Measurements from ENCODE around the gene NUAK1.

DNA sequence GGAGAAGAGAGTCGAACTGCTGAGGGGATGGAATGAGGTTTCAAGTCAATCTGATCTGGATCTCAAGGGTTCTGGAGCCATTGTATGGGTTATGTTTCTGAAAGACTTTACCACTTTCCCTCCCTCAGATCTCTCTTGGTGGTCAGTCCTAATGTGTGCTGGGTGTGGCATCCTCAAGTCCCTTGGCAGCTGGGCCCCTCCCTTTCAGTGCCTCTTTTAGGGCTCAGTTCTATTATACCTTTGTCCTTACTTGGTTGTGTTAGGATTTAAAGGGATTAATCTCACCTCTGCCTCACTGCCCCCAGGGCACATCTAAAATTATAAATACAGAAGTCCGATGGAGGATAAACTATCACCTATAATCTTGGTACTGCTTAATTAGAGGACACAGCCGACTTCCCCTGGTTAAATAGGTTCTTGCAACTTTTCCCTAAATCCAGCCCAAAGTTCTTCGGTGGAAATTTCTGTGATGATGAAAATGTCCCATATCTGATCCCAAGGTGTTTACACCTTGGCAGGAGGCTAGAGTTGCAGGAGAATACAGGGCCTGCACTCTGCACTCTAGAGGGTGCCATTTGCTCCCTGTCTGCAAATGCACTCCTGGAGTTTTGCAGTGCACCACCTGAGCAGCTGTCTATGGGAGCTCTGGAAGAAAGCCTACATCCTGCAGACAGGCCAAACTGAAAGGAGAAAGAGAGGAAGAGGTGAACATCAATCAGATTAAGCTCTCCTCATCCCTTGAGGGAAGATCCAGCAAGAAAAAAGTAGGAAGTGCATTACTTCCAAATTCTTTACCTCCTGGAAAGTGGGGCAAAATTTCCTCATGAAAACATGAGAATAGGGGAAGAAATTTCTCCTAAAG, 106.8 kb downstream of the NUAK1 start:
- TF ChIP-seq EZH2 (IDR thresholded peaks at IDR 0.05; ENCODE audit: insufficient read depth, poor library complexity, severe bottlenecking) (no peak), EZH2phosphoT487 (IDR thresholded peaks at IDR 0.05; ENCODE audit: insufficient read depth, low read depth) (no peak)

Measured in GM23248 (cell line).